ENCODE results near the gene EML1.

DNA sequence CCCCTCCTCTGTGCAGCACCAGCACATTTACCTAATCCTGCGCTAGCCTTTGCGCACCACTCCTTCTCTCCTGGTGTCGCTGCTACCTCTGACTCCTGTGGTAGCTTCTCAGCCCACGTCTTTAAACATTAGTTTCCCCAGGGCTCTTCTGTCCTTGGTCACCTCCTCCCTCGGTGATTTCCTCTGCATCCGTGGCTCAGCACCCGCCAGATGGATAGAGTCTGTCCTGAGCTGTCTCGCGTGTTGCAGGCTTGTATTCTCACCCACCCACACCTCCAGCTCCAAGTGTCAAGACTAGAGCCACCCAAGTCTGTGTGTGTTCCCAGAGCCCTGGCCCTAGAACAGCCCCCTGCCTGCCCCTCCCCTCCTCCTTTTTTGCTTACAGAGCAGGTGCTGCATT is 83.2 kb downstream of the EML1 start:
- TF ChIP-seq POLR2A (IDR thresholded peaks at IDR 0.05; ENCODE audit: low read depth), result no peak
- TF ChIP-seq, protein P1, sequence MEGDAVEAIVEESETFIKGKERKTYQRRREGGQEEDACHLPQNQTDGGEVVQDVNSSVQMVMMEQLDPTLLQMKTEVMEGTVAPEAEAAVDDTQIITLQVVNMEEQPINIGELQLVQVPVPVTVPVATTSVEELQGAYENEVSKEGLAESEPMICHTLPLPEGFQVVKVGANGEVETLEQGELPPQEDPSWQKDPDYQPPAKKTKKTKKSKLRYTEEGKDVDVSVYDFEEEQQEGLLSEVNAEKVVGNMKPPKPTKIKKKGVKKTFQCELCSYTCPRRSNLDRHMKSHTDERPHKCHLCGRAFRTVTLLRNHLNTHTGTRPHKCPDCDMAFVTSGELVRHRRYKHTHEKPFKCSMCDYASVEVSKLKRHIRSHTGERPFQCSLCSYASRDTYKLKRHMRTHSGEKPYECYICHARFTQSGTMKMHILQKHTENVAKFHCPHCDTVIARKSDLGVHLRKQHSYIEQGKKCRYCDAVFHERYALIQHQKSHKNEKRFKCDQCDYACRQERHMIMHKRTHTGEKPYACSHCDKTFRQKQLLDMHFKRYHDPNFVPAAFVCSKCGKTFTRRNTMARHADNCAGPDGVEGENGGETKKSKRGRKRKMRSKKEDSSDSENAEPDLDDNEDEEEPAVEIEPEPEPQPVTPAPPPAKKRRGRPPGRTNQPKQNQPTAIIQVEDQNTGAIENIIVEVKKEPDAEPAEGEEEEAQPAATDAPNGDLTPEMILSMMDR (IDR thresholded peaks at IDR 0.05), result no peak

All from esophagus muscularis mucosa (tissue), 3 donors.